Pancreas (tissue), 10 donors: ENCODE measurements around the gene P2RY1. TPM values are rescaled to one million over a fixed set of nuclear protein-coding genes. Genes with fewer than 3 reads are reported as not detected.
"Not testable (repeated sequence)": the region's sequence is repeated elsewhere in the genome, so short reads cannot be mapped to it uniquely, and the experiment has no call there.

Source experiments
- ATAC-seq, 4 donors: fragments of 200-7000 bp; cut with Tn5 transposase; one replicate each; pipeline versions ENCODE4 v1.8.0 to v1.9.1; 2020; ENCODE audit warnings: mild to moderate bottlenecking in 4 of 4, moderate library complexity in 4 of 4
- DNase-seq, 6 donors: peaks; one replicate each; pipeline ENCODE4 v3.0.0-alpha.2; 2020
- FAIRE-seq: peaks from 2 replicates; lab custom pipeline; 2012; peaks lifted over from hg19 to GRCh38; lab: Jason Lieb, UNC
- H3K27ac ChIP-seq, 4 donors: fragments of 200-600 bp; sonication (generic); 1 replicate in 3 of 4; 2 replicates in 1 of 4; pipeline versions ENCODE4 v1.5.0 to v1.8.0; 2020
- H3K27me3 ChIP-seq, 4 donors: fragments of 200-600 bp; one replicate each; pipeline ENCODE4 v1.8.0; 2021
- H3K36me3 ChIP-seq, 3 donors: fragments of 200-600 bp; sonication (generic) in 1 of 3; one replicate each; pipeline versions ENCODE4 v1.5.0 to v1.8.0; 2020 to 2021
- H3K4me1 ChIP-seq, 3 donors: fragments of 200-600 bp; one replicate each; pipeline ENCODE4 v1.8.0; 2021
- H3K4me3 ChIP-seq, 4 donors: fragments of 200-600 bp; sonication (generic) in 2 of 4; one replicate each; pipeline versions ENCODE4 v1.5.0 to v1.8.0; 2020 to 2021
- H3K9me3 ChIP-seq, 4 donors: fragments of 200-600 bp; one replicate each; pipeline ENCODE4 v1.8.0; 2021
- WGBS, 2 donors: extraction: QIAGEN DNeasy Blood & Tissue Kit; methylation state at CpG; one replicate each; pipeline ENCODE4 v1.1.7; 2013; 5-methylcytosine and 5-hydroxymethylcytosine counted together
- intact Hi-C, 3 donors: fragments of 100-400 bp; cut with DNase I; formaldehyde crosslinking; loops; one replicate each; pipeline versions ENCODE4 v1.11.1 to v1.14.2; 2022
- polyA plus RNA-seq, 2 donors: library from polyadenylated mRNA; stranded (reverse); fragments of 200-250 nt; gene quantifications; one replicate each; pipeline ENCODE4 v1.2.3, GENCODE V29; 2013
- total RNA-seq, 6 donors: library from RNA; stranded (reverse); fragmentation: NEBNext Ultra II Directional in 4 of 6; extraction: Animal tissue kit (Norgen Biotek cat#: 25700) in 4 of 6; gene quantifications; one replicate each; pipeline versions ENCODE4 v1.2.1 to v1.2.4, GENCODE V29; 2021 to 2023
- TF ChIP-seq, protein P1 (sequence below), 4 donors: fragments of 200-600 bp; sonication (generic) in 3 of 4; IDR thresholded peaks; one replicate each; pipeline versions ENCODE4 v1.5.0 to v1.8.0; 2021; ENCODE audit warnings: antibody characterized with exemption in 4 of 4
- donor health status: healthy with polysubstance abuse.
- donor health status: DM: no; HTN: no; CAD: no; lungs with moderate emphysema.
- donor health status: DM: no; HTN: no; CAD: no.
- donor health status: control.
- donor health status: control.
- donor health status: Bipolar disorder and iron deficiency.
- donor health status: DM: yes; HTN: yes; CAD: no.
- donor health status: DM: no; HTN: no; CAD: no.
- donor health status: DM: no; HTN: no; CAD: no.
- donor health status: DM: yes; HTN: yes; CAD: no.

P2RY1 gene
- total and polyA plus RNA-seq, 8 donors: 1.6 to 15.1 (median 3.8) TPM

DNA sequence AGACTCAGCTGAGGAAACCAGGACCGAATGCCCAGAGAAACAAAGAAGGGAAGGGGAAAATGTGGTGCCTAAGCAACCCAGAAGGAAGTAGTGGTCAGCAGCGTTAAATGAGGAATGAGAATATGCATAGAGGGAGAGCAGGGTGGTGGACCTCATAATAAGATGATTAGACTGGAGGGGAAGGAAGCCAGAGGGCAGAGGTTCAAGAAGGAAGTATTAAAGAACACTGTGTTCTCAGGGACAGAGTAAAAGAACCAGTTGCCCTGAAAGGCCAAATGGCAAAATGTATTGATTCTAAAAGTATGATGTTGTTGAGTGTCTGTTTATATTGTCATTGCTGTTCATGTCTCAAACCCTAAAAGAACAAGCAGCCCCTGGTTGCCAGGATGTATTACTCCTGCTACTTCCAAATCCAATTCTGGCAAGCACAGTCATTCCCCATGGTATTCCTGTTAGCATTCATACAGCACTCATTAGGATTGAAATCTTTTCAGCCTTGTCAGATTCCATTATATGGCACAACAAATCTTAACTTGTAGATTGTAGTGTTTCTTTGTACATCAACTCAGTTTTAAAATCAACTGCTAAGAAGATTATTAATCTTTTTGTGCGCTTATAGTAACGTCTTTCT lies 23.4 kb downstream of the P2RY1 start:
- DNase-seq (no peak), ATAC-seq (peak in 2 of 4 donors; percentile 30 to 39), FAIRE-seq (no peak)
- Histone ChIP-seq H3K27me3 (no peaks in the 10 kb centered on the region), H3K9me3 (no peaks in the 10 kb centered on the region), H3K4me1 (peaks cover 0 to 3% (median 0%) of the 10 kb centered on the region in 3 donors), H3K27ac (no peak overlapping the region), H3K36me3 (no peaks in the 10 kb centered on the region), H3K4me3 (no peak overlapping the region)
- 73 to 85% methylated on average over 4 of the region's 4 CpGs for WGBS, 2 donors
- intact Hi-C loops: no loop called here
- TF ChIP-seq, protein P1, sequence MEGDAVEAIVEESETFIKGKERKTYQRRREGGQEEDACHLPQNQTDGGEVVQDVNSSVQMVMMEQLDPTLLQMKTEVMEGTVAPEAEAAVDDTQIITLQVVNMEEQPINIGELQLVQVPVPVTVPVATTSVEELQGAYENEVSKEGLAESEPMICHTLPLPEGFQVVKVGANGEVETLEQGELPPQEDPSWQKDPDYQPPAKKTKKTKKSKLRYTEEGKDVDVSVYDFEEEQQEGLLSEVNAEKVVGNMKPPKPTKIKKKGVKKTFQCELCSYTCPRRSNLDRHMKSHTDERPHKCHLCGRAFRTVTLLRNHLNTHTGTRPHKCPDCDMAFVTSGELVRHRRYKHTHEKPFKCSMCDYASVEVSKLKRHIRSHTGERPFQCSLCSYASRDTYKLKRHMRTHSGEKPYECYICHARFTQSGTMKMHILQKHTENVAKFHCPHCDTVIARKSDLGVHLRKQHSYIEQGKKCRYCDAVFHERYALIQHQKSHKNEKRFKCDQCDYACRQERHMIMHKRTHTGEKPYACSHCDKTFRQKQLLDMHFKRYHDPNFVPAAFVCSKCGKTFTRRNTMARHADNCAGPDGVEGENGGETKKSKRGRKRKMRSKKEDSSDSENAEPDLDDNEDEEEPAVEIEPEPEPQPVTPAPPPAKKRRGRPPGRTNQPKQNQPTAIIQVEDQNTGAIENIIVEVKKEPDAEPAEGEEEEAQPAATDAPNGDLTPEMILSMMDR (IDR thresholded peaks at IDR 0.05): no peak

DNA sequence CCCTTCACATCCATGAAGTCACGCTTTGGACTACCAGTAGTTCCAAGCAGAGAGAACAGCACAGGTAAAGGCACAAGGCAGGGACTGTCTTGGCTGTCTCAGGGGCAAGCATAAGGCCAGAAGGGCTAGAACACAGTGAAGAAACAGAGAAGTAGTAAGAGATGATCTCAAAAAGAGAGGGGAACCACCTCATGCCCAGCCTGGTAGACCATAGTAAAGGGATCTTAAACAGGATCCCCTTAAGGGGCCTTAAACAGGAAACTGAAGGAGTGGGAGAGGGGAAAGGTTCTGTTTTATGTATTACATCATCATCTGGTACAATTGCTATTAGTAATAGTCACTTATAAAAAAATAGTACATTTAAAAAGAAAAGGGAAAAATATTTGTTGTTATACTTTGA lies 25.8 kb downstream of the P2RY1 start:
- ATAC-seq (no peak), DNase-seq (no peak), FAIRE-seq (no peak)
- TF ChIP-seq, protein P1 (IDR thresholded peaks at IDR 0.05): no peak
- no peaks in the 10 kb centered on the region for H3K9me3 ChIP-seq
- no peaks in the 10 kb centered on the region for H3K27me3 ChIP-seq
- H3K4me1 ChIP-seq: no peaks in the 10 kb centered on the region
- 85 to 87% methylated on average over 1 of the region's 1 CpG for WGBS, 2 donors
- H3K27ac ChIP-seq: no peak overlapping the region
- intact Hi-C loops: no loop called here
- H3K4me3 ChIP-seq: no peak overlapping the region
- H3K36me3 ChIP-seq: no peaks in the 10 kb centered on the region

DNA sequence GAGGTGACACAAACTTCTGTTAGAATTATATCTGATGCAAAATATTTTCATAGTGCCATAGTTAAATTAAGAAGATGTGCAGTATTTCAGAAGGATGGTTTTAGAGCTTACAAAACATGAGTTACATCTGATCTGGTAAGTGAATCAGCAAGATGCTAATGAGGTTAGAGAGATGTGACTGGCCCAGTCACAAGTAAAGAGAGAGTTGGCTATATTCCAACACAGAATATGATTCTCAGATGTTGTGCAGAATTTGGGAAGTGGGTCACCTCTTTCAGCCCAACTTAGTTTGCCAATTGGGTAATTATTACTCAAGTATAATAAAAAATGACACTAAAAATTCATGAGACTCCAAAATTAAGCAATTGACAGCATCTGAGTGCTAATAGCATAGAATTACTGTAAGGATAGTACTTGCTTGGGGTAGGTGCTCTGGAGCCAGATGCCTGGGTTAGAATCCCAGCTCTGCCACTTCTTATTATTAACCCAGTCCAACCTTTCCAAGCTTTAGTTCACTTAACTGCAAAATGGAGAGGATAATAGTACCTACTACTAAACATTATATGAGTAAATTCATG lies 30.8 kb downstream of the P2RY1 start:
- intact Hi-C loops: no loop called here
- H3K9me3 ChIP-seq: no peaks in the 10 kb centered on the region
- H3K4me3 ChIP-seq: no peak overlapping the region
- TF ChIP-seq, protein P1 (IDR thresholded peaks at IDR 0.05): no peak
- no peak for DNase-seq
- H3K36me3 ChIP-seq: no peaks in the 10 kb centered on the region
- no peak for ATAC-seq
- FAIRE-seq: no peak
- H3K27me3 ChIP-seq: no peaks in the 10 kb centered on the region
- H3K4me1 ChIP-seq: no peaks in the 10 kb centered on the region
- no peak overlapping the region for H3K27ac ChIP-seq

DNA sequence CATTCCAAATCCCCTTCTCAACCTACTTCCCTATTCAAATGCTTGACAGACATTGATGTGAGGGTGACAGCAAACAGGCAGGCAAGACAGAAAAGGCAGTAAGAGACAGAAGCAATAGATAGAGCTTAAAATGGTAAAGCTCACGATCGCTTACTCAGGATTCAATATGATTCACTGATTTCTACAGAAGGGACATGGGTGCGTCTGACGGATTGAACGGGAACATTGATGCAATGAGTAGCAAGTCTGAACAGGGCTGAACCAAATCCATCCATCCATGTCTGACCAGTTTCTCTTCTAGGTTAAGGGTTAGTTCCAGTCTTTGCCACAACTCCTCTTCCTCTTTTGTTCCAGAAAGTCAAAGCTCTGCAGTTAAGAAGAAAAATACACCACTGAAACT lies 35.1 kb downstream of the P2RY1 start:
- H3K27me3 ChIP-seq: no peaks in the 10 kb centered on the region
- no peaks in the 10 kb centered on the region for H3K4me1 ChIP-seq
- FAIRE-seq (no peak), ATAC-seq (peak in 2 of 4 donors; percentile 44 to 59), DNase-seq (no peak)
- no peak overlapping the region for H3K27ac ChIP-seq
- TF ChIP-seq, protein P1 (IDR thresholded peaks at IDR 0.05): no peak
- no peaks in the 10 kb centered on the region for H3K36me3 ChIP-seq
- 73 to 77% methylated on average over 5 of the region's 5 CpGs for WGBS, 2 donors
- intact Hi-C loops: no loop called here
- no peak overlapping the region for H3K4me3 ChIP-seq
- H3K9me3 ChIP-seq: no peaks in the 10 kb centered on the region

DNA sequence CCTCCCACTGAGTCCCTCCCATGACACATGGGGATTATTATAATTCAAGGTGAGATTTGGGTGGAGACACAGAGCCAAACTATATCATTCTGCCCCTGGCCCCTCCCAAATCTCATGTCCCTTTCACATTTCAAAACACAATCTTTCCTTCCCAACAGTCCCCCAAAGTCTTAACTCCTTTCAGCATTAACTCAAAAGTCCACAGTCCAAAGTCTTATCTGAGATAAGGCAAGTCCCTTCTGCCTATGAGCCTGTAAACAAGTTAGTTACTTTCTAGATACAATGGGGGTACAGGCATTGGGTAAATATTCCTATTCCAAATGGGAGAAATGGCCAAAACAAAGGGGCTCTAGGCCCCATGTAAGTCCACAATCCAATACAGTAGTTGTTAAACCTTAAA lies 38.4 kb downstream of the P2RY1 start:
- H3K4me1 ChIP-seq, intact Hi-C loops, H3K27me3 ChIP-seq, H3K36me3 ChIP-seq, H3K4me3 ChIP-seq, H3K9me3 ChIP-seq, FAIRE-seq, ATAC-seq, DNase-seq, H3K27ac ChIP-seq: not testable (repeated sequence)
